RWPE1 (cell line): ENCODE results near the gene TAF4.
A peak's percentile ranks its signal among the peaks of the same experiment; 100 is the strongest.
"Not testable (repeated sequence)": the region's sequence is repeated elsewhere in the genome, so short reads cannot be mapped to it uniquely, and the experiment has no call there.

ENCODE experiments used
- CTCF ChIA-PET: fragments of 350-600 bp; sonication (Branson Sonifier 250); formaldehyde crosslinking; extraction: SDS; loops from one replicate; lab custom pipeline; 2021; lab: Yijun Ruan, JAX
- POLR2A ChIA-PET: fragments of 400-600 bp; formaldehyde crosslinking; extraction: SDS; loops from one replicate; lab custom pipeline; 2020; ENCODE audit warnings: antibody characterized with exemption; ENCODE audit not compliant: low non-redundant PET; lab: Yijun Ruan, JAX
- DNase-seq: peaks from one replicate; pipeline ENCODE4 v3.0.0; 2012; ENCODE audit warnings: low spot score
- H3K27ac ChIP-seq: fragments of 450-650 bp; 2 replicates; pipeline ENCODE4 v1.5.1; 2017
- CTCF ChIP-seq: fragments of 450-650 bp; conservative IDR thresholded peaks from 2 replicates; pipeline ENCODE4 v1.5.1; 2017; ENCODE audit warnings: low read depth, mild to moderate bottlenecking

Gene TAF4

DNA sequence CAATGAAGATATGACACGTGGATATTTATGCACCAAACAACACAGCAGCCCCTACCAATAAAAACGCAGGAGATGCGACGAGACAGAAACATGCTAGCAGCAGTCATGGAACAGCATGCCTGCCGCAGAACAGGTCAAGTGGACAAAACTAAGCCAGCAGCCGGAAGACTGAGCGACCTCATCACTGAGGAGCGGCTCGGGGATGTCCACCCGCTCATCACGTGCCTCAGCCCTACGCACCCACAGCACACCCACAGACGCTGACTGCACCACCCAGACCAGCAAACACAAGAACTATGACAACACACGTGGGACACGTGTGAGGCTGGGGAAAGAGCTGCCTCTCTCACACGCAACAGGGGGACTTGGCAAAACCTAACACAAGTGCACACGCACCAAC, 81.7 kb downstream of the TAF4 start:
- DNase-seq: no peak
- TF ChIP-seq CTCF: no peak
- no peak overlapping the region for H3K27ac ChIP-seq
- POLR2A ChIA-PET: interaction anchor here (0.7 kb wide), 1 partner anchor 151 kb away, joined by 3 read pairs; no protein-coding TSS in a partner anchor
- CTCF ChIA-PET: interaction anchor here (0.6 kb wide), 3 partner anchors 45 to 950 kb away, joined by 3 read pairs; no protein-coding TSS in a partner anchor

DNA sequence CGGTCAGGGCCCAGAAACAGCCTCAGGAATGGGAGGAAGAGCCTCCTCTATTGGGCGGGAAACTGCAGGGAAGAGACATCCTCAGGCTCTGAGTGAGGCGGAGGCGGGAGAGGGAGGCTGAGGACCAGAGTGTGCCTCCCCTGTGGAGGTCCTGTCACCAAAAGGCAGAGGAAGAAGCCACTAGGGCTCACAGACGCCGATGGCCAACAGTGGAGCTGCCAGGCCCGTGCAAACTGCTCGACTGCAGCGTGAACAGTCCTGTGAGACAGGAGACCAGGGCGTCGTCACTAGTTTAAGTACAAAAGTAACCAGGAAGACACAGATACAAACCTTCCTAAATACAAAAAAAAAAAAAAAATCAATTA, 82.7 kb downstream of the TAF4 start:
- ChIA-PET CTCF (no interaction called here), POLR2A (no interaction called here)
- no peak for TF ChIP-seq CTCF
- peak overlapping the region; percentile 29; the same call in 1 of the 2 replicates for H3K27ac ChIP-seq
- DNase-seq: no peak

- DNase-seq: no peak
- POLR2A ChIA-PET: no interaction called here
- H3K27ac ChIP-seq: peak overlapping the region; percentile 29; the same call in 1 of the 2 replicates
- no peak for TF ChIP-seq CTCF
- CTCF ChIA-PET: no interaction called here
These were observed 83.3 kb downstream of the TAF4 start for GRCh38 chr20:61982191-61982950.

- POLR2A ChIA-PET, H3K27ac ChIP-seq, DNase-seq, CTCF ChIA-PET: not testable (repeated sequence)
These were observed 84.0 kb downstream of the TAF4 start for GRCh38 chr20:61981691-61982090.

DNA sequence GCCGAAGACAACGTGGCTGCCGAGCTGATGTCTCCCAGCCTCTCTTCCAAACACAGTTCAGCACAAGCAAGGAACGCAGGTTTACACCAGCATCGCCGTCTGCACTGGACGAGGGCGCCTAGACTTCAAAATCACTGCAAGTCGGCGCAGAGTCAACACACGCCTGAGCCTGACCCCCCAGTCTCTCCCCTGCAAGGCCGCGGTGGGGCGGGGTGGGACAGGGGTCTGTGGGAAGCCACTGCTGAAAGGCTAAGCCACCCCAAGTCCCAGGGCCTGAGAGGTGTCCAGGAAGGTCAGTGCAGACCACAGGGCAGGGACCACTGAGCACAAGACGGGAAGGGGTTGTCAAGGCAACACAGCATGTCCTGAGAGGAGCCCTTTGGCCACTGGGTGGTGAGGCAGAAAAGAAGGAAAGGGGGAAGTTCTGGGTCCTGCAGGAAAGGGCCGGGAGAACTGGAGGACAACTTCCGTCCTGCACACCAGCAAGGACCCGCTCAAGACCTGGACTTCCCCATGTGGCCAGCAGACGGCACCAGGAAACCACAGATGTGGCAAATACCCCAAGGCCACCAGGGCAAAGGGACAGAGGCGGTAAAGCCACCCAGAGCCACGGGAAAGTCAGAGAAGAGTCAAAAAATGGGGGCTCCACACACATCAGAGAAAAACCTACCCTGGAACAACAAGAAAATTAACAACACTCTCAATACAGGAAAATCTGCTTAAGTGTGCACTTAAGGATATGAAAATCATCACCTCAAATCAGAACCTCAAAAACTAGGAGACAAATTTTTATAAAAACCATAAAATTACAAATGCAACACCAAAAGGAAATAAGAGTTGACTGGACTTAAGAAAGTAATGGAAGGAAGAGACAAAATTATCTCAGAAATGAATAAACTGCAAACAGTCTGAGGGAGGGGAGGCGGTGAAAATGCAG, 84.8 kb downstream of the TAF4 start:
- peak; percentile 56 for DNase-seq
- CTCF ChIA-PET: interaction anchor here (0.6 kb wide), 1 partner anchor 179 kb away, joined by 4 read pairs; no protein-coding TSS in a partner anchor
- 0 out of 2 replicates have a peak overlapping the region, but pooled peaks have one; percentile 0 for H3K27ac ChIP-seq
- POLR2A ChIA-PET: no interaction called here
- TF ChIP-seq CTCF: peak; percentile 86

GRCh38 chr20:61979701-61980635, 85.7 kb downstream of the TAF4 start:
- ChIA-PET CTCF (interaction anchor here (0.6 kb wide), 1 partner anchor 180 kb away, joined by 4 read pairs; no protein-coding TSS in a partner anchor), POLR2A (no interaction called here)
- no peak for TF ChIP-seq CTCF

More at GRCh38 chr20:61979701-61980635, 85.7 kb downstream of the TAF4 start:
- DNase-seq: no peak
- no peak overlapping the region for H3K27ac ChIP-seq
